AG04449 (cell line): Measurements from ENCODE around the gene SBK1.
A peak's percentile ranks its signal among the peaks of the same experiment; 100 is the strongest.

Experiments used
- CTCF ChIA-PET: fragments of 350-600 bp; formaldehyde crosslinking; extraction: SDS; loops from one replicate; lab custom pipeline; 2021; ENCODE audit warnings: antibody characterized with exemption; lab: Yijun Ruan, JAX
- POLR2A ChIA-PET: fragments of 400-600, 350-600 bp; formaldehyde crosslinking; extraction: SDS; loops from one replicate; lab custom pipeline; 2020; ENCODE audit warnings: antibody characterized with exemption, inconsistent platforms; lab: Yijun Ruan, JAX
- DNase-seq: peaks from one replicate; pipeline ENCODE4 v3.0.0-alpha.2; 2010; ENCODE audit warnings: low read depth, low spot score
- H3K4me3 ChIP-seq: 2 replicates; pipeline ENCODE4 v1.5.1; 2011; ENCODE audit warnings: low read depth, mild to moderate bottlenecking, control low read depth, low read length
- TF ChIP-seq, protein P1 (sequence below): IDR thresholded peaks from one replicate; pipeline ENCODE4 v1.5.1; 2011; ENCODE audit warnings: mild to moderate bottlenecking, moderate library complexity, low read length, control low read depth, inconsistent platforms; ENCODE audit not compliant: insufficient read depth; ENCODE audit errors: missing control alignments

Gene SBK1

DNA sequence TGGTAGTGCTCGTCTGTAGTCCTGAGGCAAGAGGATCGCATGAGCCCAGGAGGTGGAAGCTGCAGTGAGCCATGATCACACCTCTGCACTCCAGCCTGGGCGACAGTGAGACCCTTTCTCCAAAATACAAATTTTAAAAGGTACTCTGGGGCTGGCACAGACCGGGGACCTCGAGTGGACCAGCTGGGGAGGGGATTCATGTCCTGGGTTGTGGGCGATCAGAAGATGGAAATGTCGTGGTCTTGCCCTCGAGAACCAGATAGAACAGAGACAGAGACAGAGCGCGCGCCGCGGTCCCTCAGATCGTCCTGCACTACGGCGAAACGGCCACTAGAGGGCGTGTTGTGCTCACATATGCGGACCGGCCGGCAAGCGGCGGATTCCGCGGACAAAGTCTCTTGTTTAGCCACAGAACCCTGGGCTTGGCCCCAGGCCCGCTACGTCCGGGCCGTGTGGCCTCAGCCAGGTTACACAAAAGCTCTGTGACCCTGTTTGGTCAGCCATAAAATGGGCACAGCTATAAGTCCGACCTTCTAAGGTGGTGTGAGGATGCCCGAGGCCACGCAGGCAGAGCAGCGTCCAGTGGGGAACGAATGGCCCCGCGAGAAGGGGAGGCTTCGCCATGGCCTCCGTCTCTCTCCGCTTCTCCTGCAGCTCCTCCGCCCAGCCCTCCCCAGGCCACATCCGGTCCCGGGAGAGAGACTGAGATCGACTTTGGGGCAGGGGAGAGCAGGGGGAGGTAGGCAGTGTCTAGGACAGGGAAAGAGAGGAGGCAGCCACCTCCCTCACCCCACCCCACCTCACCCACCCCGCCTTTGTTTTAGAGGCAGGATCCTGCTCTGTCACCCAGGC is 14.6 kb upstream of the SBK1 start:
- H3K4me3 ChIP-seq = peak overlapping the region; percentile 58
- peak; percentile 7 for DNase-seq
- POLR2A ChIA-PET = no interaction called here
- TF ChIP-seq, protein P1, sequence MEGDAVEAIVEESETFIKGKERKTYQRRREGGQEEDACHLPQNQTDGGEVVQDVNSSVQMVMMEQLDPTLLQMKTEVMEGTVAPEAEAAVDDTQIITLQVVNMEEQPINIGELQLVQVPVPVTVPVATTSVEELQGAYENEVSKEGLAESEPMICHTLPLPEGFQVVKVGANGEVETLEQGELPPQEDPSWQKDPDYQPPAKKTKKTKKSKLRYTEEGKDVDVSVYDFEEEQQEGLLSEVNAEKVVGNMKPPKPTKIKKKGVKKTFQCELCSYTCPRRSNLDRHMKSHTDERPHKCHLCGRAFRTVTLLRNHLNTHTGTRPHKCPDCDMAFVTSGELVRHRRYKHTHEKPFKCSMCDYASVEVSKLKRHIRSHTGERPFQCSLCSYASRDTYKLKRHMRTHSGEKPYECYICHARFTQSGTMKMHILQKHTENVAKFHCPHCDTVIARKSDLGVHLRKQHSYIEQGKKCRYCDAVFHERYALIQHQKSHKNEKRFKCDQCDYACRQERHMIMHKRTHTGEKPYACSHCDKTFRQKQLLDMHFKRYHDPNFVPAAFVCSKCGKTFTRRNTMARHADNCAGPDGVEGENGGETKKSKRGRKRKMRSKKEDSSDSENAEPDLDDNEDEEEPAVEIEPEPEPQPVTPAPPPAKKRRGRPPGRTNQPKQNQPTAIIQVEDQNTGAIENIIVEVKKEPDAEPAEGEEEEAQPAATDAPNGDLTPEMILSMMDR = peak; percentile 95
- CTCF ChIA-PET = interaction anchor here (0.6 to 5.5 kb wide), 35 partner anchors 9 to 667 kb away, joined by 3 to 119 read pairs (median 4); partner anchors contain the start of gene SBK1

GRCh38 chr16:28279006-28279405 is 13.3 kb upstream of the SBK1 start:
- TF ChIP-seq, protein P1 = no peak
- POLR2A ChIA-PET = no interaction called here
- DNase-seq = no peak
- CTCF ChIA-PET = interaction anchor here (0.7 to 4.8 kb wide), 5 partner anchors 9 to 47 kb away, joined by 3 to 27 read pairs (median 3); no protein-coding TSS in a partner anchor
- no peak overlapping the region for H3K4me3 ChIP-seq

- POLR2A ChIA-PET = no interaction called here
- CTCF ChIA-PET = interaction anchor here (0.8 to 4.8 kb wide), 7 partner anchors 10 to 327 kb away, joined by 3 to 27 read pairs (median 5); no protein-coding TSS in a partner anchor
- DNase-seq = no peak
- H3K4me3 ChIP-seq = no peak overlapping the region
- TF ChIP-seq, protein P1 = no peak
These were observed 11.2 kb upstream of the SBK1 start for GRCh38 chr16:28280881-28281836.

- H3K4me3 ChIP-seq = no peak overlapping the region
- TF ChIP-seq, protein P1 = no peak
- CTCF ChIA-PET = interaction anchor here (1.7 to 4.8 kb wide), 3 partner anchors 32 to 38 kb away, joined by 5 to 27 read pairs (median 5); no protein-coding TSS in a partner anchor
- POLR2A ChIA-PET = no interaction called here
- DNase-seq = no peak
These were observed 10.3 kb upstream of the SBK1 start for GRCh38 chr16:28282045-28282444.

DNA sequence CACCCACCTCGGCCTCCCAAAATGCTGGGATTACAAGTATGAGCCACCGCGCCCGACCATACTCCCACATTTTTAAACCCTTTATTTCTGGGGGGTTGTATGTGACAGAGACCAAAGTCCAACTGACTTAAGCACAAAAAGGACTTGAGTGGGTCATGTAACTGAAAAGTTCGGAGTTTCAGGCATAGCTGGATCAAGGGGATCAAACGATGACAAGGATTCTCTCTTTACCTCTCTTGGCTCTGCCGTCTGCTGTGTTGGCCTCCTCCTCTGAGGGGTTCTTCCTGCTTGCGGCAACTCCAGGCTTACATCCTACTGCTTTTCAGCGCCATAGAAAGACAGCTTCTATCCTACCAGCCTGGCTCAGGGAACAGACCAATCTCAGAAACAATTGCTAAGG is 9.2 kb upstream of the SBK1 start:
- TF ChIP-seq, protein P1 = no peak
- DNase-seq = no peak
- H3K4me3 ChIP-seq = no peak overlapping the region
- ChIA-PET POLR2A (no interaction called here), CTCF (interaction anchor here (1.1 to 4.8 kb wide), 3 partner anchors 11 to 38 kb away, joined by 3 to 27 read pairs (median 3); no protein-coding TSS in a partner anchor)
